ENCODE results near the gene ABHD3. TPM values are rescaled to one million over a fixed set of nuclear protein-coding genes. Genes with fewer than 3 reads are reported as not detected.
"Not testable (repeated sequence)": the region's sequence is repeated elsewhere in the genome, so short reads cannot be mapped to it uniquely, and the experiment has no call there.

Gene ABHD3
- total and polyA plus RNA-seq, 3 experiments from 2014 or later = 30.0 to 31.3 (median 30.6) TPM

DNA sequence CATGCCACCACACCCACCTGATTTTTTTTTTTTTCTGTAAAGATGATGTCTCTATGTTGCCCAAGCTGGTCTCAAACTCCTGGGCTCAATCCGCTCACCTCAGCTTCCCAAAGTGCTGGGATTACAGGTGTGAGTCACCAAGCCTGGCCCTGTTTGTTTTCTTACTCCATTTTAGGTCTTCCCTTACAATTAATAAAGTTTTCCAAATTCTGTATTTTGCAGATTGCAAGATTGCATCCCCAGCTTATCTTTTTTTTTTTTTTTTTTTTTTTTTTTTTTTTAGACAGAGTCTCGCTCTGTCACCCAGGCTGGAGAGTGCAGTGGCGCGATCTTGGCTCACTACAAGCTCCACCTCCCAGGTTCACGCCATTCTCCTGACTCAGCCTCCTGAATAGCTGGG, 64.2 kb downstream of the ABHD3 start:
- H3K27me3 Mint-ChIP-seq; H3K27ac ChIP-seq (ENCODE audit: low read depth, low read length); H3K27me3 ChIP-seq (ENCODE audit: insufficient read depth, low read length, poor library complexity, severe bottlenecking); H3K9me3 Mint-ChIP-seq; H3K4me3 ChIP-seq (ENCODE audit: low read length); DNase-seq; H3K4me3 Mint-ChIP-seq; H3K36me3 Mint-ChIP-seq; POLR2A ChIA-PET; H3K9me3 ChIP-seq (ENCODE audit: low read length); H3K4me1 ChIP-seq (ENCODE audit: insufficient read depth, low read length); H3K36me3 ChIP-seq (ENCODE audit: insufficient read depth, low read length); H3K4me1 Mint-ChIP-seq: not testable (repeated sequence)
- CTCF ChIA-PET = interaction anchor here (0.7 to 1.0 kb wide), 2 partner anchors 10 to 40 kb away, joined by 3 to 4 read pairs; partner anchors contain the start of gene ESCO1
- peak overlapping the region in 1 of 8 donors; percentile 58 for H3K27ac Mint-ChIP-seq

GRCh38 chr18:21638822-21639221, 65.8 kb downstream of the ABHD3 start:
- H3K9me3 ChIP-seq (ENCODE audit: low read length) = no peaks in the 10 kb centered on the region
- H3K36me3 ChIP-seq (ENCODE audit: insufficient read depth, low read length) = no peaks in the 10 kb centered on the region
- H3K4me1 ChIP-seq (ENCODE audit: insufficient read depth, low read length) = no peaks in the 10 kb centered on the region
- POLR2A ChIA-PET = no interaction called here
- DNase-seq = no peak
- Mint-ChIP-seq H3K4me3 (no peak overlapping the region), H3K36me3 (peaks cover 0 to 5% (median 0%) of the 10 kb centered on the region in 3 donors), H3K9me3 (no peaks in the 10 kb centered on the region), H3K4me1 (peaks cover 0 to 9% (median 0%) of the 10 kb centered on the region in 3 donors), H3K27me3 (no peaks in the 10 kb centered on the region), H3K27ac (peak overlapping the region in 2 of 8 donors; percentile 2 to 90)
- CTCF ChIA-PET = no interaction called here
- H3K27me3 ChIP-seq (ENCODE audit: insufficient read depth, low read length, poor library complexity, severe bottlenecking) = no peaks in the 10 kb centered on the region
- H3K27ac ChIP-seq (ENCODE audit: low read depth, low read length) = no peak overlapping the region
- no peak overlapping the region for H3K4me3 ChIP-seq (ENCODE audit: low read length)

DNA sequence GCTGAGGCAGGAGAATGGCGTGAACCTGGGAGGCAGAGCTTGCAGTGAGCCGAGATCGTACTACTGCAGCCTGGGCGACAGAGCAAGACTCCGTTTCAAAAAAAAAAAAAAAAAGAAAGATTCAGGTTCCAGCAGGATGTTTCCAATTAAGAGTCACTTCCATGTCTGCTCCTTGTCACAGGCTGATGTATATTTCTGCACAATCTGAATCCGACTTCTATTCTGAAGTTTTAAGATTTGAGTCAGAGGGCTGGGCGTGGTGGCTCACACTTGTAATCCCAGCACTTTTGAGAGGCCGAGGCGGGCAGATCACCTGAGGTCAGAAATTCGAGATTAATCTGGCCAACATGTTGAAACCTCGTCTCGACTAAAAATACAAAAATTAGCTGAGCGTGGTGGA, 67.8 kb downstream of the ABHD3 start:
- Histone ChIP-seq H3K4me1 (ENCODE audit: insufficient read depth, low read length) (no peaks in the 10 kb centered on the region), H3K27me3 (ENCODE audit: insufficient read depth, low read length, poor library complexity, severe bottlenecking) (no peaks in the 10 kb centered on the region), H3K27ac (ENCODE audit: low read depth, low read length) (no peak overlapping the region), H3K9me3 (ENCODE audit: low read length) (no peaks in the 10 kb centered on the region), H3K4me3 (ENCODE audit: low read length) (no peak overlapping the region), H3K36me3 (ENCODE audit: insufficient read depth, low read length) (peaks cover 2% of the 10 kb centered on the region)
- Mint-ChIP-seq H3K36me3 (peaks cover 0 to 14% (median under 1%) of the 10 kb centered on the region in 3 donors), H3K9me3 (no peaks in the 10 kb centered on the region), H3K27ac (peak overlapping the region in 1 of 8 donors; percentile 77), H3K4me1 (peaks cover 0 to 9% (median 0%) of the 10 kb centered on the region in 3 donors), H3K27me3 (no peaks in the 10 kb centered on the region), H3K4me3 (no peak overlapping the region)
- DNase-seq = no peak
- CTCF ChIA-PET = no interaction called here
- POLR2A ChIA-PET = interaction anchor here (0.7 kb wide), 1 partner anchor 50 kb away, joined by 5 read pairs; no protein-coding TSS in a partner anchor

DNA sequence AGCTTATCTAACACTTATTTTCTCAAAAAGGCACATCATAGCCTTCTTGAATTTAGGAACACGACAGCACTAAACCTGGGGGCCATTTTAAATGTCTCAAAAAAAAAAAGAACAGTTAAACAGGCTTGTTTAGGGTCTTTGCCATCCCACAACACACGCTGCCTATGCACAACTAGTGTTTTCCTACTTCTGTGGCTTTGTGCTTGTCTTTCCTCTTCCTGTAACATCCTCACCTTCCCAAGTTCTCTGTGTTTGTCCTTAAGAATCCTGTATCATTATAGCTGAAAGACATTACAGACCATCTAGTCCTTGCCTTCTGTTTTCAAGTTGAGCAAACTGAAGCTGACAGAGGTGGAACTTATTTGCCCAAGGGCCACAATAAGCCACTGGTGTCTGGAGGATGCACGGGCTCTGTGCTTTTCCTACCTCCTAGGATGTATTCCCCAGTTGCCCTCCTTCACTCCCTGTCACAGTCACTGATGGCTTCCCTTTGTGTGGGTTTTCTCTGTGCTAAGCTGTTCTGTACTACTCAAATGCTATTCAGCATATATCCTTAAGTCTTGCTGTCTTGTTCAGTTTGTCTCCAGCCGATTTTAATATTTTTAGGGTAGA, 69.9 kb downstream of the ABHD3 start:
- DNase-seq = no peak
- Mint-ChIP-seq H3K27ac (peak overlapping the region in 1 of 8 donors; percentile 34), H3K27me3 (no peaks in the 10 kb centered on the region), H3K4me1 (peaks cover 0 to 9% (median 3%) of the 10 kb centered on the region in 3 donors), H3K9me3 (no peaks in the 10 kb centered on the region), H3K4me3 (no peak overlapping the region), H3K36me3 (peaks cover 0 to 29% (median 3%) of the 10 kb centered on the region in 3 donors)
- Histone ChIP-seq H3K9me3 (ENCODE audit: low read length) (no peaks in the 10 kb centered on the region), H3K36me3 (ENCODE audit: insufficient read depth, low read length) (peaks cover 13% of the 10 kb centered on the region), H3K27ac (ENCODE audit: low read depth, low read length) (no peak overlapping the region), H3K4me1 (ENCODE audit: insufficient read depth, low read length) (no peaks in the 10 kb centered on the region), H3K27me3 (ENCODE audit: insufficient read depth, low read length, poor library complexity, severe bottlenecking) (no peaks in the 10 kb centered on the region), H3K4me3 (ENCODE audit: low read length) (no peak overlapping the region)
- CTCF ChIA-PET = interaction anchor here (1.2 kb wide), 1 partner anchor 24 kb away, joined by 3 read pairs; no protein-coding TSS in a partner anchor
- POLR2A ChIA-PET = no interaction called here

DNA sequence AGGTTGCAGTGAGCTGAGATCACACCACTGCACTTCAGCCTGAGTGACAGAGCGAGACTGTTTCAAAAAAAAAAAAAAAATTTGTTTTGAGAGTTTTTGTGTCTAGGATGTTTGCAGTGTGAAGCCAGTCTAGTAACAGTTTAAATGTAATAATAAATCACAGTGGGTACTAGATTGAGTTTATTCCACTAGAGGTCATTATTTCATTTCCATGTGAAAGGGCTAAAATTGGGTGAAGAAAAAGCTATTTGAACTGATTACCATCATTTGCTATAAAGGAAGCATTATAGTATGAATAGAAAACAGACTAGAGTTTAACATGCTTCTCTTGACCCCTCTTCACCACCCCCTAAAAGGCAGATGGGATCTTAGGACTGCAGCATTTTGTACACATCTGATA, 72.2 kb downstream of the ABHD3 start:
- H3K4me3 Mint-ChIP-seq = no peak overlapping the region
- H3K27me3 Mint-ChIP-seq = no peaks in the 10 kb centered on the region
- H3K9me3 Mint-ChIP-seq = no peaks in the 10 kb centered on the region
- POLR2A ChIA-PET = interaction anchor here (0.7 kb wide), 1 partner anchor 63 kb away, joined by 4 read pairs; no protein-coding TSS in a partner anchor
- H3K4me1 Mint-ChIP-seq = peaks cover 19 to 24% (median 22%) of the 10 kb centered on the region in 3 donors
- peaks cover 5 to 50% (median 7%) of the 10 kb centered on the region in 3 donors for H3K36me3 Mint-ChIP-seq
- Histone ChIP-seq H3K27ac (ENCODE audit: low read depth, low read length) (no peak overlapping the region), H3K4me1 (ENCODE audit: insufficient read depth, low read length) (peaks cover 8% of the 10 kb centered on the region), H3K27me3 (ENCODE audit: insufficient read depth, low read length, poor library complexity, severe bottlenecking) (no peaks in the 10 kb centered on the region), H3K36me3 (ENCODE audit: insufficient read depth, low read length) (peaks cover 22% of the 10 kb centered on the region), H3K9me3 (ENCODE audit: low read length) (no peaks in the 10 kb centered on the region), H3K4me3 (ENCODE audit: low read length) (no peak overlapping the region)
- CTCF ChIA-PET = interaction anchor here (1.5 to 1.7 kb wide), 2 partner anchors 10 to 32 kb away, joined by 3 to 10 read pairs; partner anchors contain the start of gene ESCO1
- DNase-seq = no peak
- peak overlapping the region in 2 of 8 donors; percentile 36 to 60 for H3K27ac Mint-ChIP-seq

DNA sequence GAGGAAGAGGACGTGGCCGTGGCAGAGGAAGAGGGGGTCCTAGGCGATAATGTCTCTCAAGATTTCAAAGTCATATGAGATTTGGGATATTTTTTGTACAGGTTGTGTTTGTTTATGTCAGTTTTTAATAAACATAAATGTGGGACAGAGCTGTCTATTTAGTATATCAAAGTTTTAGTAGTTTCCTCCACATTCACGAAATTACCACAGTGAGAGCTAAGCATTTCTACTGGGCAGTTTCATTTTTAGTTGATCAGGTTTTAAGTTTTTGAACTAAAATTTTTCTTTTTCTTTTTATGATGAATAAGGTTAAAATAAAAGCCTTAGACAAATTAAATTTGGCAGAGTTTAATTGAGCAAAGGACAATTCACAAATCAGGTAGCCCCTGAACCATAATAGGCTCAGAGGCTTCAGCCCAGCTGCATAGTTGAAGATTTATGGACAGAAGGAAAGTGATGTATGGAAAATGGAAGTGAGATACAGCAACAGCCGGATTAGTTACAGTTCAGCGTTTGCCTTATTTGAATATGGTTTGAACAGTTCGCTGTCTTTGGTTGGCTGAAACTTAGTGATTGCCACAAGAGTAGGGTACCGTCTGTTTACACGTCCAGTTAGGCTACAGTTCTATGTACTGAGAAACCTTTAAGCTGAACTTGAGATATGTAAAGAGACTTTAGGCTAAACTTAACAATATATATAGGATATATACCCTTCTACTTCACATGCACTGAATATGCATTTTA, 75.3 kb downstream of the ABHD3 start:
- CTCF ChIA-PET = interaction anchor here (1.3 kb wide), 2 partner anchors 17 to 29 kb away, joined by 4 to 5 read pairs; partner anchors contain the start of genes ESCO1 and SNRPD1
- H3K9me3 ChIP-seq (ENCODE audit: low read length) = no peaks in the 10 kb centered on the region
- no peaks in the 10 kb centered on the region for H3K27me3 ChIP-seq (ENCODE audit: insufficient read depth, low read length, poor library complexity, severe bottlenecking)
- POLR2A ChIA-PET = no interaction called here
- peaks cover 21 to 28% (median 27%) of the 10 kb centered on the region in 3 donors for H3K4me1 Mint-ChIP-seq
- H3K4me3 Mint-ChIP-seq = peak overlapping the region in 5 of 7 donors; percentile 9 to 33 (median 16)
- peaks cover 5 to 60% (median 12%) of the 10 kb centered on the region in 3 donors for H3K36me3 Mint-ChIP-seq
- no peak overlapping the region for H3K4me3 ChIP-seq (ENCODE audit: low read length)
- peaks cover 22% of the 10 kb centered on the region for H3K36me3 ChIP-seq (ENCODE audit: insufficient read depth, low read length)
- H3K27ac ChIP-seq (ENCODE audit: low read depth, low read length) = no peak overlapping the region
- no peaks in the 10 kb centered on the region for H3K27me3 Mint-ChIP-seq
- H3K4me1 ChIP-seq (ENCODE audit: insufficient read depth, low read length) = peaks cover 8% of the 10 kb centered on the region
- no peaks in the 10 kb centered on the region for H3K9me3 Mint-ChIP-seq
- no peak for DNase-seq
- peak overlapping the region in 7 of 8 donors; percentile 27 to 92 (median 70) for H3K27ac Mint-ChIP-seq

GRCh38 chr18:21621640-21622039, 82.9 kb downstream of the ABHD3 start:
- H3K36me3 ChIP-seq (ENCODE audit: insufficient read depth, low read length) = peaks cover 15% of the 10 kb centered on the region
- H3K9me3 ChIP-seq (ENCODE audit: low read length); POLR2A ChIA-PET; H3K4me3 ChIP-seq (ENCODE audit: low read length); H3K27ac Mint-ChIP-seq; H3K4me1 ChIP-seq (ENCODE audit: insufficient read depth, low read length); H3K4me3 Mint-ChIP-seq; H3K27ac ChIP-seq (ENCODE audit: low read depth, low read length); H3K27me3 ChIP-seq (ENCODE audit: insufficient read depth, low read length, poor library complexity, severe bottlenecking); DNase-seq; H3K9me3 Mint-ChIP-seq; H3K27me3 Mint-ChIP-seq: not testable (repeated sequence)
- Mint-ChIP-seq H3K4me1 (peaks cover 22 to 41% (median 33%) of the 10 kb centered on the region in 3 donors), H3K36me3 (peaks cover 0 to 58% (median 10%) of the 10 kb centered on the region in 3 donors)
- CTCF ChIA-PET = interaction anchor here (0.9 to 1.0 kb wide), 2 partner anchors 9 to 10 kb away, joined by 3 to 4 read pairs; partner anchors contain the start of gene SNRPD1
